ENCODE measurements around the gene SPAG9.

DNA sequence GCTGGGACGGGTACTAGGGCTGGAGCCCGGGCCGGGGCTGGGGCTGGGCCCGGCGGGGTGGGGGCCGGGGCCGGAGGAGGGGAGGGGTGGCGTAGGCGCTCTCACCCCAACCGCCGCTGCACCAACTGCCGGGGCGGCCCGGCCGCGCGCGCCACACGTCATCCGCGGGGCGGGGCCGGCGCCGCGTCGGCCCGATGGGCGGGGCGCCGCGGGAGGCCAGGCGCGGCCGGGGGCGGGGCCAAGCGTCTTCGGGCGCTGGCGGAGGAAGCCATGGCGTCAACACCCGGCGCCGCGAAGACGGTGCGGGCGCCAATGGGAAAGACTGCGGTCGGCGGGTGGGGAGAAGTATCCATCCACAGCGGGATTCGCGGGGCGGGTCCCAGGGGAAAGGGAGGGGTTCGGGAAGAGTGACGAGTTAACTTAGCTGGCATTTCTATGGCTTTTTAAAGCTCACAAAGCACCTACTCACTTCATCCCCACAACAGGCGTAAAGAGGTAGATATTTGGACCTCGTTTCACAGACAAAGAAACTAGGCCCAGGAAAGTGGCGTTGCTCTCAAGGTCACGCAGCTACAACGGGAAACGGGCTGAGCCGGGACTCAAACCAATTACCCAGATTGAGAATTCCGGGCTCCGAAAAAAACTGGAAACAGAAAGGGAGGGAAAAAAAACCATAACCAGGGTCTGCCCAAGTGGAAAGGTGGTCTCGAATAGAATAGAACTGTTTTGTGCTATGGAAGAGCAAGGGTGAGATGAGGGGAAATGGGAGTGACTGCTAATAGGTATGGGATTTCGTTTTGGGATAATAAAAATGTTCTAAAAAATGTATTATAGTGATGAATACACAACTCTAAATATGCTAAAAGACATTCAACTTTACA is at the start of gene SPAG9:
- TF ChIP-seq, protein P1, sequence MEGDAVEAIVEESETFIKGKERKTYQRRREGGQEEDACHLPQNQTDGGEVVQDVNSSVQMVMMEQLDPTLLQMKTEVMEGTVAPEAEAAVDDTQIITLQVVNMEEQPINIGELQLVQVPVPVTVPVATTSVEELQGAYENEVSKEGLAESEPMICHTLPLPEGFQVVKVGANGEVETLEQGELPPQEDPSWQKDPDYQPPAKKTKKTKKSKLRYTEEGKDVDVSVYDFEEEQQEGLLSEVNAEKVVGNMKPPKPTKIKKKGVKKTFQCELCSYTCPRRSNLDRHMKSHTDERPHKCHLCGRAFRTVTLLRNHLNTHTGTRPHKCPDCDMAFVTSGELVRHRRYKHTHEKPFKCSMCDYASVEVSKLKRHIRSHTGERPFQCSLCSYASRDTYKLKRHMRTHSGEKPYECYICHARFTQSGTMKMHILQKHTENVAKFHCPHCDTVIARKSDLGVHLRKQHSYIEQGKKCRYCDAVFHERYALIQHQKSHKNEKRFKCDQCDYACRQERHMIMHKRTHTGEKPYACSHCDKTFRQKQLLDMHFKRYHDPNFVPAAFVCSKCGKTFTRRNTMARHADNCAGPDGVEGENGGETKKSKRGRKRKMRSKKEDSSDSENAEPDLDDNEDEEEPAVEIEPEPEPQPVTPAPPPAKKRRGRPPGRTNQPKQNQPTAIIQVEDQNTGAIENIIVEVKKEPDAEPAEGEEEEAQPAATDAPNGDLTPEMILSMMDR (conservative IDR thresholded peaks at IDR 0.05; ENCODE audit: low read depth in 2 of 2): no peak
- TF ChIP-seq EZH2phosphoT487 (IDR thresholded peaks at IDR 0.05; ENCODE audit: unreplicated experiment) (no peak), POLR2AphosphoS5 (IDR thresholded peaks at IDR 0.05; ENCODE audit: low read depth) (peak; percentile 41), ZNF114 (CRISPR knock-in tag; IDR thresholded peaks at IDR 0.05) (no peak), EZH2 (IDR thresholded peaks at IDR 0.05; ENCODE audit: low read depth, unreplicated experiment) (no peak), ZNF331 (CRISPR knock-in tag; IDR thresholded peaks at IDR 0.05; ENCODE audit: low read depth) (no peak), CREB1 (CRISPR knock-in tag; IDR thresholded peaks at IDR 0.05; ENCODE audit: low read depth) (peak; percentile 93), JUNB (IDR thresholded peaks at IDR 0.05; ENCODE audit: unreplicated experiment) (no peak), NANOG (IDR thresholded peaks at IDR 0.05; ENCODE audit: borderline replicate concordance) (no peak), STAT1 (IDR thresholded peaks at IDR 0.05; ENCODE audit: unreplicated experiment) (no peak)
- TF ChIP-seq, protein P2, sequence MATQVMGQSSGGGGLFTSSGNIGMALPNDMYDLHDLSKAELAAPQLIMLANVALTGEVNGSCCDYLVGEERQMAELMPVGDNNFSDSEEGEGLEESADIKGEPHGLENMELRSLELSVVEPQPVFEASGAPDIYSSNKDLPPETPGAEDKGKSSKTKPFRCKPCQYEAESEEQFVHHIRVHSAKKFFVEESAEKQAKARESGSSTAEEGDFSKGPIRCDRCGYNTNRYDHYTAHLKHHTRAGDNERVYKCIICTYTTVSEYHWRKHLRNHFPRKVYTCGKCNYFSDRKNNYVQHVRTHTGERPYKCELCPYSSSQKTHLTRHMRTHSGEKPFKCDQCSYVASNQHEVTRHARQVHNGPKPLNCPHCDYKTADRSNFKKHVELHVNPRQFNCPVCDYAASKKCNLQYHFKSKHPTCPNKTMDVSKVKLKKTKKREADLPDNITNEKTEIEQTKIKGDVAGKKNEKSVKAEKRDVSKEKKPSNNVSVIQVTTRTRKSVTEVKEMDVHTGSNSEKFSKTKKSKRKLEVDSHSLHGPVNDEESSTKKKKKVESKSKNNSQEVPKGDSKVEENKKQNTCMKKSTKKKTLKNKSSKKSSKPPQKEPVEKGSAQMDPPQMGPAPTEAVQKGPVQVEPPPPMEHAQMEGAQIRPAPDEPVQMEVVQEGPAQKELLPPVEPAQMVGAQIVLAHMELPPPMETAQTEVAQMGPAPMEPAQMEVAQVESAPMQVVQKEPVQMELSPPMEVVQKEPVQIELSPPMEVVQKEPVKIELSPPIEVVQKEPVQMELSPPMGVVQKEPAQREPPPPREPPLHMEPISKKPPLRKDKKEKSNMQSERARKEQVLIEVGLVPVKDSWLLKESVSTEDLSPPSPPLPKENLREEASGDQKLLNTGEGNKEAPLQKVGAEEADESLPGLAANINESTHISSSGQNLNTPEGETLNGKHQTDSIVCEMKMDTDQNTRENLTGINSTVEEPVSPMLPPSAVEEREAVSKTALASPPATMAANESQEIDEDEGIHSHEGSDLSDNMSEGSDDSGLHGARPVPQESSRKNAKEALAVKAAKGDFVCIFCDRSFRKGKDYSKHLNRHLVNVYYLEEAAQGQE (IDR thresholded peaks at IDR 0.05; ENCODE audit: unreplicated experiment): no peak
- TF ChIP-seq, protein P3, sequence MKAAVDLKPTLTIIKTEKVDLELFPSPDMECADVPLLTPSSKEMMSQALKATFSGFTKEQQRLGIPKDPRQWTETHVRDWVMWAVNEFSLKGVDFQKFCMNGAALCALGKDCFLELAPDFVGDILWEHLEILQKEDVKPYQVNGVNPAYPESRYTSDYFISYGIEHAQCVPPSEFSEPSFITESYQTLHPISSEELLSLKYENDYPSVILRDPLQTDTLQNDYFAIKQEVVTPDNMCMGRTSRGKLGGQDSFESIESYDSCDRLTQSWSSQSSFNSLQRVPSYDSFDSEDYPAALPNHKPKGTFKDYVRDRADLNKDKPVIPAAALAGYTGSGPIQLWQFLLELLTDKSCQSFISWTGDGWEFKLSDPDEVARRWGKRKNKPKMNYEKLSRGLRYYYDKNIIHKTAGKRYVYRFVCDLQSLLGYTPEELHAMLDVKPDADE (IDR thresholded peaks at IDR 0.05): no peak
- TF ChIP-seq, protein P4, sequence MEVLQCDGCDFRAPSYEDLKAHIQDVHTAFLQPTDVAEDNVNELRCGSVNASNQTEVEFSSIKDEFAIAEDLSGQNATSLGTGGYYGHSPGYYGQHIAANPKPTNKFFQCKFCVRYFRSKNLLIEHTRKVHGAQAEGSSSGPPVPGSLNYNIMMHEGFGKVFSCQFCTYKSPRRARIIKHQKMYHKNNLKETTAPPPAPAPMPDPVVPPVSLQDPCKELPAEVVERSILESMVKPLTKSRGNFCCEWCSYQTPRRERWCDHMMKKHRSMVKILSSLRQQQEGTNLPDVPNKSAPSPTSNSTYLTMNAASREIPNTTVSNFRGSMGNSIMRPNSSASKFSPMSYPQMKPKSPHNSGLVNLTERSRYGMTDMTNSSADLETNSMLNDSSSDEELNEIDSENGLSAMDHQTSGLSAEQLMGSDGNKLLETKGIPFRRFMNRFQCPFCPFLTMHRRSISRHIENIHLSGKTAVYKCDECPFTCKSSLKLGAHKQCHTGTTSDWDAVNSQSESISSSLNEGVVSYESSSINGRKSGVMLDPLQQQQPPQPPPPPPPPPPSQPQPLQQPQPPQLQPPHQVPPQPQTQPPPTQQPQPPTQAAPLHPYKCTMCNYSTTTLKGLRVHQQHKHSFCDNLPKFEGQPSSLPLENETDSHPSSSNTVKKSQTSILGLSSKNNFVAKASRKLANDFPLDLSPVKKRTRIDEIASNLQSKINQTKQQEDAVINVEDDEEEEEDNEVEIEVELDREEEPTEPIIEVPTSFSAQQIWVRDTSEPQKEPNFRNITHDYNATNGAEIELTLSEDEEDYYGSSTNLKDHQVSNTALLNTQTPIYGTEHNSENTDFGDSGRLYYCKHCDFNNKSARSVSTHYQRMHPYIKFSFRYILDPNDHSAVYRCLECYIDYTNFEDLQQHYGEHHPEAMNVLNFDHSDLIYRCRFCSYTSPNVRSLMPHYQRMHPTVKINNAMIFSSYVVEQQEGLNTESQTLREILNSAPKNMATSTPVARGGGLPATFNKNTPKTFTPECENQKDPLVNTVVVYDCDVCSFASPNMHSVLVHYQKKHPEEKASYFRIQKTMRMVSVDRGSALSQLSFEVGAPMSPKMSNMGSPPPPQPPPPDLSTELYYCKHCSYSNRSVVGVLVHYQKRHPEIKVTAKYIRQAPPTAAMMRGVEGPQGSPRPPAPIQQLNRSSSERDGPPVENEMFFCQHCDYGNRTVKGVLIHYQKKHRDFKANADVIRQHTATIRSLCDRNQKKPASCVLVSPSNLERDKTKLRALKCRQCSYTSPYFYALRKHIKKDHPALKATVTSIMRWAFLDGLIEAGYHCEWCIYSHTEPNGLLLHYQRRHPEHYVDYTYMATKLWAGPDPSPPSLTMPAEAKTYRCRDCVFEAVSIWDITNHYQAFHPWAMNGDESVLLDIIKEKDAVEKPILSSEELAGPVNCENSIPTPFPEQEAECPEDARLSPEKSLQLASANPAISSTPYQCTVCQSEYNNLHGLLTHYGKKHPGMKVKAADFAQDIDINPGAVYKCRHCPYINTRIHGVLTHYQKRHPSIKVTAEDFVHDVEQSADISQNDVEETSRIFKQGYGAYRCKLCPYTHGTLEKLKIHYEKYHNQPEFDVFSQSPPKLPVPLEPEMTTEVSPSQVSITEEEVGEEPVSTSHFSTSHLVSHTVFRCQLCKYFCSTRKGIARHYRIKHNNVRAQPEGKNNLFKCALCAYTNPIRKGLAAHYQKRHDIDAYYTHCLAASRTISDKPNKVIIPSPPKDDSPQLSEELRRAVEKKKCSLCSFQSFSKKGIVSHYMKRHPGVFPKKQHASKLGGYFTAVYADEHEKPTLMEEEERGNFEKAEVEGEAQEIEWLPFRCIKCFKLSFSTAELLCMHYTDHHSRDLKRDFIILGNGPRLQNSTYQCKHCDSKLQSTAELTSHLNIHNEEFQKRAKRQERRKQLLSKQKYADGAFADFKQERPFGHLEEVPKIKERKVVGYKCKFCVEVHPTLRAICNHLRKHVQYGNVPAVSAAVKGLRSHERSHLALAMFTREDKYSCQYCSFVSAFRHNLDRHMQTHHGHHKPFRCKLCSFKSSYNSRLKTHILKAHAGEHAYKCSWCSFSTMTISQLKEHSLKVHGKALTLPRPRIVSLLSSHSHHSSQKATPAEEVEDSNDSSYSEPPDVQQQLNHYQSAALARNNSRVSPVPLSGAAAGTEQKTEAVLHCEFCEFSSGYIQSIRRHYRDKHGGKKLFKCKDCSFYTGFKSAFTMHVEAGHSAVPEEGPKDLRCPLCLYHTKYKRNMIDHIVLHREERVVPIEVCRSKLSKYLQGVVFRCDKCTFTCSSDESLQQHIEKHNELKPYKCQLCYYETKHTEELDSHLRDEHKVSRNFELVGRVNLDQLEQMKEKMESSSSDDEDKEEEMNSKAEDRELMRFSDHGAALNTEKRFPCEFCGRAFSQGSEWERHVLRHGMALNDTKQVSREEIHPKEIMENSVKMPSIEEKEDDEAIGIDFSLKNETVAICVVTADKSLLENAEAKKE (CRISPR knock-in tag; IDR thresholded peaks at IDR 0.05): no peak
